ENCODE measurements around the gene DRC3. TPM values are rescaled to one million over a fixed set of nuclear protein-coding genes. Genes with fewer than 3 reads are reported as not detected.
A peak's percentile ranks its signal among the peaks of the same experiment; 100 is the strongest.

The DRC3 gene
- total RNA-seq, 1 experiment from 2014 or later = 2.3 TPM

GRCh38 chr17:18033442-18034099, 60.9 kb downstream of the DRC3 start:
- Mint-ChIP-seq H3K27ac (ENCODE audit: low read depth, unreplicated experiment) (no peak overlapping the region), H3K27me3 (ENCODE audit: insufficient read depth, unreplicated experiment) (no peaks in the 10 kb centered on the region), H3K4me1 (ENCODE audit: insufficient read depth, unreplicated experiment) (peaks cover 13% of the 10 kb centered on the region), H3K36me3 (ENCODE audit: insufficient read depth, unreplicated experiment) (peaks cover 6% of the 10 kb centered on the region), H3K9me3 (ENCODE audit: unreplicated experiment) (no peaks in the 10 kb centered on the region), H3K4me3 (ENCODE audit: unreplicated experiment) (no peak overlapping the region)
- intact Hi-C loops (cut with micrococcal nuclease) = loop anchor here (1.0 to 10.0 kb wide), 5 partner anchors 43 to 349 kb away; partner anchors contain the start of gene RAI1
- TF ChIP-seq CTCF (IDR thresholded peaks at IDR 0.05; ENCODE audit: unreplicated experiment) = peak; percentile 59
- CTCF ChIA-PET = interaction anchor here (0.6 to 3.4 kb wide), 36 partner anchors 9 to 713 kb away, joined by 3 to 36 read pairs (median 4); no protein-coding TSS in a partner anchor
- peak; percentile 86 for DNase-seq (ENCODE audit: unreplicated experiment)
- POLR2A ChIA-PET = interaction anchor here (0.7 to 1.1 kb wide), 2 partner anchors 61 to 120 kb away, joined by 3 read pairs; partner anchors contain the start of gene DRC3
- no TSS peak for BruUV-seq (replicated peaks)

DNA sequence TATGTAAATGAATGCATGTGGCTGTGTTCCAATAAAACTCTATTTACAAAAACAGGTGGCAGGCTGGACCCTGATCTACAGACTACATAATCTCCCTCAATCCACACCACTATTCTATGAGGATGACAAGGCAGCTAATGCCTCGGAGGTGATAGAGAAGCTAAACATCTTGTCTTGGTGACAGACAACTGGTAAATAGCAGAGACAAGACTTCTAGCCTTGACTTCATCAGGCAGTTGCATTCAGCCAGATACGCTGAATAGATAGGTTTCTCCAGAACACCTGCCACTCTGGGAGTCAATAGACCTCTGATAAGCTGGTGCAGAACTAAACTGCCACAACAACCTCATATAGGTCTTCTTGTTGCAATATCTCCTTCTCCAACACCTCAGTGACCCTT, 63.0 kb downstream of the DRC3 start:
- Mint-ChIP-seq H3K9me3 (ENCODE audit: unreplicated experiment) (no peaks in the 10 kb centered on the region), H3K36me3 (ENCODE audit: insufficient read depth, unreplicated experiment) (peaks cover 6% of the 10 kb centered on the region), H3K4me3 (ENCODE audit: unreplicated experiment) (no peak overlapping the region), H3K4me1 (ENCODE audit: insufficient read depth, unreplicated experiment) (peaks cover 19% of the 10 kb centered on the region), H3K27me3 (ENCODE audit: insufficient read depth, unreplicated experiment) (no peaks in the 10 kb centered on the region), H3K27ac (ENCODE audit: low read depth, unreplicated experiment) (no peak overlapping the region)
- BruUV-seq (replicated peaks) = no TSS peak
- intact Hi-C loops (cut with micrococcal nuclease) = loop anchor here (10.0 kb wide), 1 partner anchor 351 kb away; the partner anchor contains the start of gene RAI1
- no peak for DNase-seq (ENCODE audit: unreplicated experiment)
- ChIA-PET POLR2A (interaction anchor here (0.6 to 1.1 kb wide), 2 partner anchors 115 to 135 kb away, joined by 3 read pairs; no protein-coding TSS in a partner anchor), CTCF (interaction anchor here (0.8 to 3.4 kb wide), 7 partner anchors 52 to 355 kb away, joined by 3 to 30 read pairs (median 3); no protein-coding TSS in a partner anchor)
- TF ChIP-seq CTCF (IDR thresholded peaks at IDR 0.05; ENCODE audit: unreplicated experiment) = no peak

DNA sequence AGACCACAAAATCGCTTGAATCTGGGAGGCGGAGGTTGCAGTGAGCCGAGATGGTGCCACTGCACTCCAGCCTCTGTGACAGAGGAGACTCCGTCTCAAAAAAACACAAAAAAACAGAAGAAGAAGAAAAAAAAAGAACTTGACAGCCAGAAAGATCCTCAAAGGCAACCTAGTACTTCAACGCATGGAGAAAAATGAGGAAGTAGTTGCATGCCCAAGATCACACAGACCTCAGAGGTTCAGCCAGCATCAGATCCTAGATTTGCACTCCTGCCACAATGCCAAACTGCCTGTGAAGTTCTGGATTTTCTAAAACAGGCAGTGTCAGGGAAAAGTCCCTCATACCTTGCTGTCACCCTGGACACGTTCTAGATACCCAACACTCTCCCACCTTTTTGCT, 64.8 kb downstream of the DRC3 start:
- intact Hi-C loops (cut with micrococcal nuclease) = loop anchor here (10.0 kb wide), 1 partner anchor 353 kb away; the partner anchor contains the start of gene RAI1
- DNase-seq (ENCODE audit: unreplicated experiment) = no peak
- no peak for TF ChIP-seq CTCF (IDR thresholded peaks at IDR 0.05; ENCODE audit: unreplicated experiment)
- ChIA-PET POLR2A (interaction anchor here (1.0 to 2.3 kb wide), 5 partner anchors 12 to 201 kb away, joined by 3 to 11 read pairs (median 4); partner anchors contain the start of genes DRC3 and TOM1L2), CTCF (interaction anchor here (0.6 to 2.0 kb wide), 4 partner anchors 10 to 979 kb away, joined by 3 to 6 read pairs (median 4); no protein-coding TSS in a partner anchor)
- H3K9me3 Mint-ChIP-seq (ENCODE audit: unreplicated experiment) = no peaks in the 10 kb centered on the region
- H3K36me3 Mint-ChIP-seq (ENCODE audit: insufficient read depth, unreplicated experiment) = peaks cover 12% of the 10 kb centered on the region
- H3K27ac Mint-ChIP-seq (ENCODE audit: low read depth, unreplicated experiment) = peak overlapping the region; percentile 19
- H3K27me3 Mint-ChIP-seq (ENCODE audit: insufficient read depth, unreplicated experiment) = no peaks in the 10 kb centered on the region
- BruUV-seq (replicated peaks) = no TSS peak
- H3K4me1 Mint-ChIP-seq (ENCODE audit: insufficient read depth, unreplicated experiment) = peaks cover 34% of the 10 kb centered on the region
- peak overlapping the region; percentile 75 for H3K4me3 Mint-ChIP-seq (ENCODE audit: unreplicated experiment)

Measured in MCF 10A (cell line).